SK-N-MC (cell line): Measurements from ENCODE around the gene SLC25A6.

Experiments
- EZH2 ChIP-seq: fragments of 200-600 bp; sonication (generic); IDR thresholded peaks from one replicate; pipeline ENCODE4 v1.6.1; 2017; ENCODE audit warnings: antibody characterized with exemption
- FOXP2 ChIP-seq: optimal IDR thresholded peaks from 2 replicates; pipeline ENCODE3; 2011; ENCODE audit warnings: mild to moderate bottlenecking, moderate library complexity; ENCODE audit not compliant: insufficient read depth; ENCODE audit errors: extremely low read length, control extremely low read depth
- POLR2AphosphoS5 ChIP-seq: IDR thresholded peaks from 2 replicates; pipeline ENCODE4 v1.6.1; 2012; ENCODE audit warnings: mild to moderate bottlenecking, low read depth, low read length, borderline replicate concordance

- TF ChIP-seq POLR2AphosphoS5 (no peak), EZH2 (no peak), FOXP2 (no peak)
Observed at GRCh38 chrX:1389993-1390285, 2.0 kb downstream of the SLC25A6 start.
